Transverse colon (tissue), 4 donors: ENCODE results near the gene WBP2NL. TPM values are rescaled to one million over a fixed set of nuclear protein-coding genes. Genes with fewer than 3 reads are reported as not detected.

Experiments used
- DNase-seq: peaks from one replicate; pipeline ENCODE4 v3.0.0-alpha.2; 2019
- H3K27ac ChIP-seq, 4 donors: fragments of 200-600 bp; sonication (generic); 2 replicates each; pipeline ENCODE4 v1.5.1; 2016 to 2018; ENCODE audit warnings: inconsistent platforms in 4 of 4
- H3K27me3 ChIP-seq: fragments of 200-600 bp; sonication (generic); 2 replicates; pipeline ENCODE4 v1.5.1; 2017; ENCODE audit warnings: inconsistent platforms
- H3K36me3 ChIP-seq, 4 donors: fragments of 200-600 bp; sonication (generic); 2 replicates each; pipeline ENCODE4 v1.5.1; 2017 to 2019; ENCODE audit warnings: inconsistent platforms in 4 of 4
- H3K4me1 ChIP-seq, 4 donors: fragments of 200-600 bp; sonication (generic); 2 replicates each; pipeline ENCODE4 v1.5.1; 2017 to 2020; ENCODE audit warnings: inconsistent platforms in 4 of 4
- H3K4me3 ChIP-seq, 4 donors: fragments of 200-600 bp; sonication (generic); 1 replicate in 1 of 4; 2 replicates in 3 of 4; pipeline versions ENCODE4 v1.5.1 to v1.6.1; 2017 to 2019; ENCODE audit warnings: inconsistent platforms in 4 of 4
- H3K9me3 ChIP-seq, 2 donors: fragments of 200-600 bp; sonication (generic); 2 replicates each; pipeline ENCODE4 v1.5.1; 2017 to 2019; ENCODE audit warnings: inconsistent platforms in 2 of 2
- CTCF ChIP-seq, 5 experiments: fragments of 200-600 bp in 3 of 5; fragments of 450-650 bp in 2 of 5; sonication (generic) in 3 of 5; IDR thresholded peaks; 1 replicate in 2 of 5; 2 replicates in 3 of 5; pipeline ENCODE4 v1.5.1; 2016 to 2017; ENCODE audit warnings: antibody characterized with exemption in 5 of 5, inconsistent platforms in 3 of 5, mild to moderate bottlenecking in 2 of 5, moderate library complexity in 1 of 5
- EP300 ChIP-seq: sonication (generic); formaldehyde crosslinking; IDR thresholded peaks from one replicate; pipeline ENCODE4 v1.6.1; 2017; ENCODE audit warnings: antibody characterized with exemption, low read depth
- POLR2A ChIP-seq: fragments of 450-650 bp; IDR thresholded peaks from one replicate; pipeline ENCODE4 v1.6.1; 2016; ENCODE audit warnings: antibody characterized with exemption, mild to moderate bottlenecking, moderate library complexity
- POLR2AphosphoS5 ChIP-seq, 3 donors: sonication (generic); formaldehyde crosslinking; IDR thresholded peaks; one replicate each; pipeline ENCODE4 v1.6.1; 2016; ENCODE audit warnings: antibody characterized with exemption in 3 of 3
- whole genome bisulfite sequencing, 2 donors: methylation state at CpG; one replicate each; pipeline ENCODE4 v1.1.5; 2018; ENCODE audit warnings: low coverage in 1 of 2; 5-methylcytosine and 5-hydroxymethylcytosine counted together
- in situ Hi-C, 4 donors: fragments of 200-750 bp; cut with MboI; loops; one replicate each; pipeline versions ENCODE4 v1.15.0 to v1.15.1; 2017; ENCODE audit warnings: low sequenced_read_pairs in 3 of 4, low pct_ligation_motif_present in 1 of 4, low pct_unique_long_range_greater_than_20kb in 1 of 4
- intact Hi-C: fragments of 100-400 bp; cut with DNase I; formaldehyde crosslinking; loops from one replicate; pipeline ENCODE4 v1.15.1; 2023; ENCODE audit warnings: low total_unique reads
- total RNA-seq, 4 donors: library from RNA; depleted of rRNA; stranded (reverse); fragments of >200 nt; gene quantifications; one replicate each; pipeline ENCODE4 v1.1.0, GENCODE V29; 2016

Gene WBP2NL
- total RNA-seq, 4 donors from 2014 or later, result 0.96 to 12.0 (median 3.5) TPM; not detected in 1

GRCh38 chr22:41970601-41971000, 28.0 kb upstream of the WBP2NL start:
- intact Hi-C loops, result no loop called here
- H3K9me3 ChIP-seq, result no peaks in the 10 kb centered on the region
- peaks cover 44% of the 10 kb centered on the region for H3K27me3 ChIP-seq
- H3K27ac ChIP-seq, result no peak overlapping the region
- no peak for DNase-seq
- no peak overlapping the region for H3K4me3 ChIP-seq
- 84% methylated on average over 2 of the region's 2 CpGs; no CpG with 5 or more reads in 1 of the 2 donors for WGBS, 2 donors
- no peaks in the 10 kb centered on the region for H3K36me3 ChIP-seq
- no peak for TF ChIP-seq POLR2AphosphoS5 (IDR thresholded peaks at IDR 0.05)
- in situ Hi-C loops, result loop anchor here (25.0 kb wide), 1 partner anchor 467 kb away; the partner anchor contains the start of gene NFAM1 (in 4 of the 4)
- no peaks in the 10 kb centered on the region for H3K4me1 ChIP-seq

DNA sequence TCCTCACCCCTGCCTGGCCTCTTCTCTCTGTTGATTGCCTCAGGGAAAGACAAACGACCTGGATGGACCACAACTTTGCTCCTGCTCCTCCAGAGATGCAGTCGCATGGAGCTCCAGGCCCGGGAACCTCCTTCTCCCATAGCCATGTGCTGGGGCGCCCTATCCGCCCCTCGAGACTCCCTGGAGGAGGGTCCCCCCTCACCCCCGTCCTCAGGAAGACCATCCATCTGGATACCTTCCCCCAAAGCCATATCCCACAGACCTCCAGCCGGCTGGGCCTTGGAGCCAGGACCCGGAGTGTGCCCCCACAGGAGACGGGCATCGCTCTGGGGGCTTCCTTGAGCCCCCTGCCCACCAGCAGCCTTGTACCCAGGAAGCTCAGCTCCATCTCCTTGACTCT, 27.2 kb upstream of the WBP2NL start:
- no peak overlapping the region for H3K4me3 ChIP-seq
- 0 to 79% methylated on average over 1 to 9 of the region's 11 CpGs for WGBS, 2 donors
- DNase-seq, result no peak
- intact Hi-C loops, result no loop called here
- TF ChIP-seq POLR2A, result no peak
- no peak for TF ChIP-seq EP300
- no peak for TF ChIP-seq POLR2AphosphoS5 (IDR thresholded peaks at IDR 0.05)
- TF ChIP-seq CTCF (IDR thresholded peaks at IDR 0.05), result no peak
- H3K27me3 ChIP-seq, result peaks cover 53% of the 10 kb centered on the region
- H3K27ac ChIP-seq, result no peak overlapping the region
- H3K9me3 ChIP-seq, result no peaks in the 10 kb centered on the region
- H3K36me3 ChIP-seq, result no peaks in the 10 kb centered on the region
- in situ Hi-C loops, result loop anchor here (25.0 kb wide), 1 partner anchor 466 kb away; the partner anchor contains the start of gene NFAM1 (in 4 of the 4)
- H3K4me1 ChIP-seq, result peaks cover 0 to 4% (median 4%) of the 10 kb centered on the region in 4 donors

DNA sequence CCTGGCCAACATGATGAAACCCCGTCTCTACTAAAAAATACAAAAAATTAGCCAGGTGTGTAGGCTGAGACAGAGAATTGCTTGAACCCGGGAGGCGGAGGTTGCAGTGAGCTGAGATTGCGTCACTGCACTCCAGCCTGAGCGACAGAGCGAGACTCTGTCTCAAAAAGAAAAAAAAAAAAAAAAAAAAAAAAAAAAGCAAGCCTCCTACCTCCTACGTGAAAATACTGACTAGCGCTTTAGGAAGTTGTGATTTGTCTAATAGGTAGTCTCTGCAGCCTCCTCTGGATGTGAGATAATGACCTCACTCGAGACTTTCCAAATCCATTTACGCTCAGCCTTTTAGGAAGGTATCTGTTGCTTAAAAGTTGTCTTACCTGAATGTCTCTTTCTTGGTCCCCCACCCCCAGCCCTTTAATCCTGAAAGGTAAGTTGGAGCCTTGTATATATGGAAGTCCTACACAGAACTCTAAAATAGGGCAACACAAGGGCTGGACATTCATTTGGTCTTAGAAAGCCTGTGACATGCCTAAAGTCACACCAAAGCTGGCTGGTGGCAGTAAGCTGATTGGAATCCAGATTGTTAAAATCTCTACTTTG, 23.8 kb upstream of the WBP2NL start:
- no peak overlapping the region for H3K27ac ChIP-seq
- no peaks in the 10 kb centered on the region for H3K36me3 ChIP-seq
- intact Hi-C loops (no loop called here), in situ Hi-C loops (loop anchor here (25.0 kb wide), 1 partner anchor 463 kb away; the partner anchor contains the start of gene NFAM1 (in 4 of the 4))
- TF ChIP-seq CTCF (IDR thresholded peaks at IDR 0.05) (no peak), POLR2A (no peak), POLR2AphosphoS5 (IDR thresholded peaks at IDR 0.05) (no peak), EP300 (no peak)
- peaks cover 67% of the 10 kb centered on the region for H3K27me3 ChIP-seq
- DNase-seq, result no peak
- peaks cover 4 to 11% (median 11%) of the 10 kb centered on the region in 4 donors for H3K4me1 ChIP-seq
- H3K4me3 ChIP-seq, result no peak overlapping the region
- 46 to 58% methylated on average over 10 of the region's 10 CpGs for WGBS, 2 donors
- H3K9me3 ChIP-seq, result no peaks in the 10 kb centered on the region

GRCh38 chr22:41975299-41976069, 23.1 kb upstream of the WBP2NL start:
- Histone ChIP-seq H3K4me3 (no peak overlapping the region), H3K36me3 (no peaks in the 10 kb centered on the region), H3K4me1 (peaks cover 4 to 11% (median 11%) of the 10 kb centered on the region in 4 donors), H3K9me3 (no peaks in the 10 kb centered on the region), H3K27ac (no peak overlapping the region), H3K27me3 (peaks cover 67% of the 10 kb centered on the region)
- TF ChIP-seq POLR2A, result no peak
- TF ChIP-seq CTCF (IDR thresholded peaks at IDR 0.05), result no peak
- TF ChIP-seq EP300, result no peak
- no peak for TF ChIP-seq POLR2AphosphoS5 (IDR thresholded peaks at IDR 0.05)
- in situ Hi-C loops (no loop called here), intact Hi-C loops (no loop called here)
- WGBS, 2 donors, result 51 to 55% methylated on average over 4 to 12 of the region's 12 CpGs
- DNase-seq, result no peak
